AG20443 (cell line): Measurements from ENCODE around the gene USP31.

Experiments
- DNase-seq: peaks from one replicate; pipeline ENCODE4 v3.0.0; 2012; ENCODE audit warnings: low spot score, mixed read lengths

USP31 gene, protein sequence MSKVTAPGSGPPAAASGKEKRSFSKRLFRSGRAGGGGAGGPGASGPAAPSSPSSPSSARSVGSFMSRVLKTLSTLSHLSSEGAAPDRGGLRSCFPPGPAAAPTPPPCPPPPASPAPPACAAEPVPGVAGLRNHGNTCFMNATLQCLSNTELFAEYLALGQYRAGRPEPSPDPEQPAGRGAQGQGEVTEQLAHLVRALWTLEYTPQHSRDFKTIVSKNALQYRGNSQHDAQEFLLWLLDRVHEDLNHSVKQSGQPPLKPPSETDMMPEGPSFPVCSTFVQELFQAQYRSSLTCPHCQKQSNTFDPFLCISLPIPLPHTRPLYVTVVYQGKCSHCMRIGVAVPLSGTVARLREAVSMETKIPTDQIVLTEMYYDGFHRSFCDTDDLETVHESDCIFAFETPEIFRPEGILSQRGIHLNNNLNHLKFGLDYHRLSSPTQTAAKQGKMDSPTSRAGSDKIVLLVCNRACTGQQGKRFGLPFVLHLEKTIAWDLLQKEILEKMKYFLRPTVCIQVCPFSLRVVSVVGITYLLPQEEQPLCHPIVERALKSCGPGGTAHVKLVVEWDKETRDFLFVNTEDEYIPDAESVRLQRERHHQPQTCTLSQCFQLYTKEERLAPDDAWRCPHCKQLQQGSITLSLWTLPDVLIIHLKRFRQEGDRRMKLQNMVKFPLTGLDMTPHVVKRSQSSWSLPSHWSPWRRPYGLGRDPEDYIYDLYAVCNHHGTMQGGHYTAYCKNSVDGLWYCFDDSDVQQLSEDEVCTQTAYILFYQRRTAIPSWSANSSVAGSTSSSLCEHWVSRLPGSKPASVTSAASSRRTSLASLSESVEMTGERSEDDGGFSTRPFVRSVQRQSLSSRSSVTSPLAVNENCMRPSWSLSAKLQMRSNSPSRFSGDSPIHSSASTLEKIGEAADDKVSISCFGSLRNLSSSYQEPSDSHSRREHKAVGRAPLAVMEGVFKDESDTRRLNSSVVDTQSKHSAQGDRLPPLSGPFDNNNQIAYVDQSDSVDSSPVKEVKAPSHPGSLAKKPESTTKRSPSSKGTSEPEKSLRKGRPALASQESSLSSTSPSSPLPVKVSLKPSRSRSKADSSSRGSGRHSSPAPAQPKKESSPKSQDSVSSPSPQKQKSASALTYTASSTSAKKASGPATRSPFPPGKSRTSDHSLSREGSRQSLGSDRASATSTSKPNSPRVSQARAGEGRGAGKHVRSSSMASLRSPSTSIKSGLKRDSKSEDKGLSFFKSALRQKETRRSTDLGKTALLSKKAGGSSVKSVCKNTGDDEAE (N-terminal part only)

DNA sequence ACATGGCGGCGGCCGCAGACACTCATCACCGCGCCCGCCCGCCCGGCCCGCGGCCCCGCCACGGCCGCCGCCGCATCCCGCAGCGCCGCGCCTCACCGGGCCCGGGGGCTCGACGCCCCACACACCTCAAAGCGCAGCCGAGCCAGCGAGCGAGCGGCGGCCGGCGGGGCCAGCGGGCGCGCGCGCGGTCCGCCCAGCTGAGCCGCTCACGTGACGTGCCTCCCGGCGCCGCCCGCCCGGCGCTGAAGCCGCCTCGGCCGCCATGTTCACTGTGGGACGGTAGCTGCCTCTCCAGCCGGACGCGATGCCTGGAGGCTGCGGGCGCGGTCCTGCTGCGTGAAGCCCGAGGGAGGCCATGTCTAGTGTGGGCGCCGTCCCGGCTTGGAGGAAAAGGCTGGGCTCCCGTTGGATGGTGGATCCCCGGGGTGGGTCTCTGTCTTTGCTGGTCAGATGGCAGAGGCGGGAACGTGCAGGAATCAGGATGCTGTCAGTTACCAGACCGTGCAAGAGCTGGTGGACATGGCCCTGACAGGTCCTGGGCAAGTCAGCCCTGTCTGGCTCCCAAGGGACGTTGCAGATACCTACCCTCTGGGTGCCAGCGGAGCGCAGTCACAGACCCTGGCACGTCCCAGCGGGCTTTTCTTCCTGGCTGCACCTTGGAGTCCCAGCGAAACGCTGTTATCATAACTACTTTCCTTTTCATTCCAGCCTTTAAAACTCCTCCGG lies at the start of gene USP31:
USP31 (minus strand) TSS at position 186 of the 726 bp plus-strand sequence; CDS start at position 4, 182 bp downstream.
- peak; percentile 97 for DNase-seq

DNA sequence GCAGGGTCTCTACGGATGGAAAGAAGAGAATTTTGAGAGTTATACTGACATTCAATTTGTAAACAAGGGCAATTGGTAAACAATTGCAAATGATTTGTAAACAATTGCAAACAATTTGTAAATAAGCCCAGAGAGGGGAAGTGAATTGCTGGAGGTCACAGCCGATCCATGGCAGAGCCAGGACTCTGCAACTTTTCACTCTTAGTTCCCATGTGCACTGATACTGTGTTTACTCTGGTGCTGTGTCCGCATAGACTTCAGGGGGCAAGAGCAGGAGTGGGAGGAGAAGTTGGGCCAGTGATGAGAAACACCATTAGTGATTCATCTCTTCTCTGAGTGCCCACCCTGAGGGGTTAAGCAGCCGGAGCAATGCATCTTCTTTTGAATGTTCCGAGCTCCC lies 47.3 kb upstream of the USP31 start:
- DNase-seq, result no peak

DNA sequence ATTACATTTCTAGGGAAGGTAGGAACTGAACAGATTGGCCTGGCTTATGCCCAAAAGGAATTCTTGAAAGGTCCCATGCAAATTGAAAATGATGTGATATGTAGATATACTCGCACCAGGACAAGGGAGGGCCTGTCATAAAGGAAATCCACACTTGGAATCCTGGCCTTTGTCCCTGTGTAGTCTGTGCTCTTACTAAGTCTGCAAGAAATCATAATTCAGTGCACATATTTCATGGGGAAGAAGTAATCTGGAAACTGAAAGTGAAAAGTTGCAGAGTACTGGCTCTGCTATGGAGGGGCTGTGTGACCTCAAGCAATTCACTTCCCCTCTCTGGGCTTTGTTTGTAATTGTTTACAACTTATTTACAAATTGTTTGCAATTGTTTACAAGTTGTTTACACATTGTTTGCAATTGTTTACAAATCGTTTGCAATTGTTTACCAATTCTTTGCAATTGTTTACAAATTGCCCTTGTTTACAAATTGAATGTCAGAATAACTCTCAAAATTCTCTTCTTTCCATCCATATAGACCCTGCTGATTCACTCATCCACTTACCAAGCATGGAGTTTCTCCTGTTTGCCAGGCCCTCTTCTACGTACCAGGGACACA lies 46.2 kb upstream of the USP31 start:
- no peak for DNase-seq

DNA sequence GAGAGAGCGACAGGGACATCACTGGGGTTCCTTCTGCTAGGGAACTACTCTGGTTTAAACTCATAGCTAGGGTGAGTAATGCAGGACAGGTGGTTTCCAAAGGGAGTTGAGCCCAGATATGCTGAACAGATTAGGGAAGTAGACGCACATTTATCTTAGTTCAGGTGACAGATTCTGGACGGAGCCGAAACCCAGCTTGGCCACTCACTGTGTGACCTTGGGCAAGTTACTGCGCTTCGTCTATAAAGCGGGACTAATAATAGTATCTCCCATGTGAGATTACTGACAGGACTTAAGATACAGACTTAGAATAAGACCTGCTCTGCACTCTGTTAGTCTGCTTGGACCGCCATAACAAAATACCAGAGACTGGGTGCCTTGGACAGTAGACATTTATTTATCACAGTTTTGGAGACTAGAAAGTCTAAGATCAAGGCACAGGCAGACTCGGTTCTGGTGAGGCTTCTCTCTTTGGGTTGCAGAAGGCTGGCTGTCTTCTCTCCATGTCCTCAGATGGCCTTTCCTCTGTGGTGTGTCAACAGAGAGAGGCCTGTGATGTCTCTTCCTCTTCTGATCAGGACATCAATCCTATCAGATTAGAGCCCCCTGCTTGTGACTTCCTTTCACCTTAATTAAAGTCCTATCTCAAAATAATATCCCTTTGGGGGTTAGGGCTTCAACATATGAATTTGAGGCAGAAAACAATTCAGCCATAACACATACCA lies 45.4 kb upstream of the USP31 start:
- DNase-seq, result no peak

DNA sequence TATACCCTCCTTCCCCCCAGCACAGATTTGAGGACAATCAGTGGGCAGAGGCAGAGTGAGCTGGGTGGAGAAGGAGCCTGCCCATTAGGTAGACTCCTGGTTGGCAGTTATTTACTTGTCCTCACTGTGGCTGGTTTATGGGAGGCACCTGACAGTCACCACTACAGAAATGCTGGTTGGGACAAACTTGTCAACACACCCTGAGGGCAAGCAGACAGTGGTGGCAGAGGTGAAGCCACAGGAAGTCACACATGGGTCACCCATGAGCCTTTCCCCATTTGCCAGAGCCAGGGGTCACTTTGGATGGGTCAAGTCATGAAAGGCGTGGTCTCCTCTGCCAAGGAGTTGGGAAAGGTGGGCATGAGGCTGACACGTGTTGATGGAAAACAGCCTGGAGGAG lies 39.7 kb upstream of the USP31 start:
- no peak for DNase-seq

DNA sequence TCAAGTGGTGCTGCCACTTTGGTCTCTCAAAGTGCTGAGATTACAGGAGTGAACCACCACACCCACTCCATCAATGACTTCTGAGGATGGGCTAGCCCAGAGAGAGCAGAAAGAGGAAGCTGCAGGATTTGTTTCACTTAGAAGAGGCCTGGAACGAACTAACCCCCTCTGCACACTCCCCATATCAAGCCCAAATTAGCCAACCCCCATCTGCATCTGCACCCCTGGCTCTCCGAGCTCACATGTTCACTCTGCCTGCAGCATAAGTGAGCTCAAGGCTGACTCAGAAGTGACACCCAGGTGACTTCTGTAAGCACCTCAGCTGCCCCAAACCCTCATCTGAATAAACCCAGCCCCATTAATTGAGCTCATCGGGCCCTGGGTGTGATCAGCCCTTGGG lies 38.1 kb upstream of the USP31 start:
- DNase-seq, result no peak

DNA sequence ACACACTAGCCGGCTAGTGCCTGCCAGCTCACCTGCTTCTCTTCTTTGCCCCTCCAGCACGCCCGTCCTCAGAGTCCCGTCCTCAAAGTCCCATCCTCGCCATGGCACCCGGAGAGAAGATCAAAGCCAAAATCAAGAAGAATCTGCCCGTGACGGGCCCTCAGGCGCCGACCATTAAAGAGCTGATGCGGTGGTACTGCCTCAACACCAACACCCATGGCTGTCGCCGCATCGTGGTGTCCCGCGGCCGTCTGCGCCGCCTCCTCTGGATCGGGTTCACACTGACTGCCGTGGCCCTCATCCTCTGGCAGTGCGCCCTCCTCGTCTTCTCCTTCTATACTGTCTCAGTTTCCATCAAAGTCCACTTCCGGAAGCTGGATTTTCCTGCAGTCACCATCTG lies 36.9 kb upstream of the USP31 start:
- no peak for DNase-seq

DNA sequence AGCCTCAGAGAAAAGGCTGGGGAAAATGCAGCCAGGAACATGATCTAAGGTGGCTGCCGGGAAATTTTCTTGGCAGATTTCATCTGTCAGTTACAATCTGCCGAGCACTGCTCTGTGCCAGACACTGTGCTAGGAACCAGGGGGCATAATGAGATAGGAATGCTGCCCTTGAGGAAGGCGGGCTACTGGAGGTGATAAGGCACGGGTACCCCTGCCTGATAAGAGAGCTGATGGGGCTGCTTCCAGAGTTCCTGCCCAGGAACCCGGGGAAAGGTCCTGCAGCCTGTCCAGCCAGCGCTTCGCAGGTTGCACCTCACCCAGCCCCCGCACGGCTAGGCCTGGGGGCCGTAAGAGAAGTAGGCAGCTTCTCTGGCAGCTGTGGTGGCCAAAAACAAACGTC lies 36.4 kb upstream of the USP31 start:
- no peak for DNase-seq

DNA sequence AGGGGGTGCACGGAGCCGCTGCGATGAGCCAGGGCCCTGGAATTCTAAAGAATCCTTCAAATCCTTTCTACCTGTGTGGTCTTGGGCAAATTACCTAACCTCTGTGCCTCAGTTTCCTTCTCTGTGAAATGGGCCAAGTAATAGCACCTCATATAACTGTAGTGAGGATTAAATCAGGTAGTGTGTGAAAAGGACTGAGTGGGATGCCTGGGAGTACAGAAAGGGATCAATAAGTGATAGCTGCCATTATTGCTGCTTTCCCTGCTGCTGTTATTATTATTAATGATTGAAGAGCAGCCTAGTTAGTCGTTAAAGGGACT lies 34.3 kb upstream of the USP31 start:
- DNase-seq, result no peak

DNA sequence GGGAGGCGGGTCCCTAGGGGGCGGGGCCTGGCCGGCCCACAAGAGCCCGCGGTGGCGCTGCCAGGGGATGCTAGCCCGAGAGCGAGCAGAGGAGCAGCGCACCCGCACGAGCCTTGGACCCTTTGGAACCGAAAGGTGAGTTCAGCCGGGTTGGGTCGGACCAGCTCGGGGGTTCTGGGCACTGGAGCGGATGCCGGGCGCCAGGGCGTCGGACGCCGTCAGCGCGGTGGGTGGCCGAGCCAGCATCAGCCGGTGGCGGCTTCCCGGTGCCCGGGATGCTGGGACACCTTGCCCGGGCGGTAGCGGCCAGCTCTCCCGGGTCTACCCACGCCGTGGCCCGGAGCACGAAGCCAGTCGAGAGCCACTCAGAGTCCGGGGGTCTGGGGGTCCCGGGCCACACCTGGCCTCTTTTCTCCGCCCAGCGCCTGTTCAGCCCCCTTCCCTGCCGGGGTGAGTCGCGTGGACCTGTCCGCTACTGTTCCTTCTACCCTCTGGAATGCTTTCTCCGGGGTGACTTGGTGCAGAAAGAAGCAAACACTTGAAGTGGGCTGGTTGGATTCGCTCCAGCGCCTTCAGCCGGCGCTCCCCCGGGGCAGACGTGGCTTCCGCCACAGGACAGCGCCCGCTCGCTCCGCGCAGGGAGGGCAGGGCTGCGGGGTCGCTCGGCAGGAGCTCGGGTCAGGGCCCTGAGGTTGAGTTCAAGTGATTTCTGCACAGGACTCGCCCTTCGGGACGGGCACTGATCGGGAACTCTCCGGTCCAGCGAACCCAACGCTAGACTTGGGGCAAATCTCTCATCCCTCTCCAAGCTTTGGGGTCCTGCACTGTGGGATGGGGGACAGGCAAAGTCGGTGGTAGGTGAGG lies 33.7 kb upstream of the USP31 start, which contains the start of gene SCNN1G:
SCNN1G (plus strand) TSS at position 67 of the 864 bp plus-strand sequence. CDS start 3,527 bp downstream, outside the sequence.
- DNase-seq, result peak; percentile 21

DNA sequence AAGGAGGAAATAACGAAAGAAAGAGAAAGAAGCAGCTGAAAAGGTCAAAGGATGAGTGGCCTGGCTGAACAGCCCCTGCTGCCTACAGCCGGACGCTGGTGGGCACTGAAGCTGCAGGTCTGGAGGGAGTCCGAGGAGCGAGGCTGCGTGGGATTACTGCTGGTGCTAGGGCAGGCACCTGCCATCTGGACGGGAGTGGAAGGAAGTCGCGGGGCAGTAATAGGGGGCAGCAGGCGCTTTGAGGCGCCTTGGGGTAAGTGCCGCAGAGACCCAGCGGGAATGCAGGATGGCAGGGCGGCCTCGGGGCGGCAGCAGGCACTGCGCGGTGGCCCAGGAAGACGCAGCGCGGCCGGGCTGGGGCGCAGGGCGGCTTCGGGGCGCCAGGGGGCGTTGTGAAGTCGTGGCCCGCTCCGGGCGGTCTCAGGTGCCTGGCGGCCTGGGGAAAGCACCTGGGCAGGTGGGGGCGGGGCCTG lies 33.0 kb upstream of the USP31 start:
- DNase-seq, result peak; percentile 88

DNA sequence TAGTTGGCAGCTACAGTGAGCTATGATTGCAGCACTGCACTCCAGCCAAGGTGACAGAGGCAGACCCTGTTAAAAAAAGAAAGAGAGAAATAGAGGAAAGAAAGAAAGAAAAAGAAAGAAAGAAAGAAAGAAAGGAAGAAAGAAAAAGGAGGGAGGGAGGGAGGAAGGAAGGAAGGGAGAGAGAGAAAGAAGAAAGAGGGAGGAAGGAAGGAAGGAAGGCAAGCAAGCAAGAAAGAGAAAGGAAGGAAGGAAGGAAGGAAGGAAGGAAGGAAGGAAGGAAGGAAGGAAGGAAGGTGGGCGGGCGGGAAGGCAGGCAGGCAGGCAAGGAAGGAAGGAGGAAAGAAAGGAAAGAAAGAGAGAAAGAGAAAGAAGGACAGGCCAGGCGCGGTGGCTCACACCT lies 32.3 kb upstream of the USP31 start:
- DNase-seq, result no peak

DNA sequence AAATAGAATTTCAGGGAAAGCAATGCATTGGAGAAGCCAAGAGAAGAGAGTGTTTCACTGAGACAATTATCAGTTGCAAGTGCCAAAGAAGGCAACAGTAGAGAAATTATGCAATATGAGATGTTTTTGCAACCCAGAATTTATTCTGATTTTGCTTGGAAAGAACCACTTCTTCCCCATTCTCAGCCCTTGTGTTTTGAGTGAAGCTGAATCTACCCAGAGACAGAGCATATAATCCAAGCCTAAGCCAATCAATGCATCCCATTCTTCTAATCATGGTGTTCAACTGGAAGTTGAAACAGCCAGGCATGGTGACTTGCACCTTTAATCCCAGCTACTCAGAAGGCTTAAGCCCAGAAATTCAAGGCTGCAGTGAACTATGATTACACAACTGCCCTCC lies 26.4 kb upstream of the USP31 start:
- DNase-seq, result no peak

DNA sequence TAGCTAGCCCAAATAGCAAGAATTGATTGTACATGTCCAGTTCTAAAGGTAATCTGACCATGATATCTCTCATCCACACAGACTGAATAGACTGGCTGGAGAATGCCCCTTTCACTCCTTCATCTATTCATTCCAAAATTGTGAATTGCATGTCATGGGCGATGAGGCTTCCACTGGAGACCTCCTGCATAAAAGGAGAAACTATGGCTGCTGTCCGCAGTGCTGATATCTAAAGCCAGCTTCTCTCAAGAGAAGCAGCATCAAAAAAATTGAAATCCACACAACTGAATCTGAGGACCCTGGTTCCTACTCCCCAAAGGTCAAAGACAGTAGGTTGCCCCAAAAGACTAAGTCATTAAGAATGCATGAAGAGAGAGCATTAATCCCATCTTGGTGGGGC lies 25.4 kb upstream of the USP31 start:
- peak; percentile 24 for DNase-seq

DNA sequence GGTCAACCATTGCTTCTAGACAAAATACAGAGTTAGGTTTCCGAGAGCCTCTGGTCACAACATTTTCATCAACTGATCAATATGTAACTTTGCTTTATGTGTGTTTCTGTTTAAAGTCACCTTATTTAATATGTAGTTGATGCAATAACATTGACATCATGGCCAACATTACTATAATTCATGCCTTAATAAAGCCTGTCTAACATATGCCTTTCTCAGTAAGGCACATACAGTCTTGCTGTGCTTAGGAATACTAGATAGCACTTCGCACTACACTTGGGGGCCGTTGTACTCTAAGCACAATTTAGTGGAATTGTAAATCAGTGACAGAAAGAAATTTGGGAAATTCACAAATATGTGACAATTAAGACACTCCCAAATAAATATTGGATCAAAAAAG lies 23.7 kb upstream of the USP31 start:
- DNase-seq, result no peak

DNA sequence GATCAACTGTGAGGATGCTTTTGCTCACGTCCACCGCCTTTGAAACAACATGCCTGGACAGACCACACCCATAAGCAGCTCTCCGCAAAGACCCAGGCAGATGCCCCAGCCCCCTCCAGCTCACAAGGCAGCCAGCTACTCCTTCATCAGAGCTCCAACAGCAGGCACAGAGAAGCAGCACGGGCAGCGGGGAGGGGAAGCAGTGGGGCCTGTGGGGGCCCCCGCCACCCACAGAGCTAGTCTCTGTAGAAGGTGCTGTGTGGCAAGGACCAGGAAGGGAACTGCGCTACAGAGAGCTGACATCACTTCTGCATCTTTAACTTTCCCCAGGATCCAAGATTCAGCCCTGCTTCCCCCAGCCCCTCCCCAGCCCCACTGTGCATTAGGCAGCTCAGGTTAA lies 23.3 kb upstream of the USP31 start:
- DNase-seq, result no peak

DNA sequence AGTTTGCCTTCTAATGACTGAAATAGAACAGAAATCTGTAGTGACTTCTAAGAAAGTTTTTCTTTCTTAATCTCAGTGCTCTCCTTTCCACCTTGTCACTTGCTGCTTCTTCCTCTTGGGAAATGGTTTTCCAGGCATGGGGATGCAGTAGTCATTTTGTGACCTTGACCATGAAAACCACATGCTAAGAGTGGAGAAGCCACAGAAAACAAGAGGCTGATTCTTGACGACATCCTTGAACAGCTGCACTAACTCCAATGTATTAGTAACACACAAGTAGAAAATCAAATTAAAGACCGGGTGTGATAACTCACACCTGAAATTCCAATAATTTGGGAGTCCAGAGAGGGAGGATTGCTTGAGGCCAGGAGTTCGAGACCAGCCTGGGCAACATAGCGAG lies 15.5 kb upstream of the USP31 start:
- no peak for DNase-seq

DNA sequence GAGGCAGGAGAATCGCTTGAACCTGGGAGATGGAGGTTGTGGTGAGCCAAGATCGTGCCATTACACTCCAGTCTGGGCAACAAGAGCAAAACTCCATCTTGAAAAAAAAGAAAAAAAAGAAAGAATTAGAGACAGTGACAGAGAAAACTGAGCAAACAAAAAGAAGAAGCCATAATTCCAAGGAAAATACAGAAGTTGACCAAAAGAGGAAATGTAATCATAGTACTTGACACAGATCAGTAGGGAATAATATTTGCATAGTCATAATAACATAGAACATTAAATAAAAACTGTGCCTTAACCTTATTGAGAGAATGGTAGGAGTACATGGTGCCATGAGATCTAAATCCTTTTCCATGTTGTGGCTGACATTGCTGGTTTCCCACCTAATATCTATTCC lies 14.7 kb upstream of the USP31 start:
- DNase-seq, result no peak

DNA sequence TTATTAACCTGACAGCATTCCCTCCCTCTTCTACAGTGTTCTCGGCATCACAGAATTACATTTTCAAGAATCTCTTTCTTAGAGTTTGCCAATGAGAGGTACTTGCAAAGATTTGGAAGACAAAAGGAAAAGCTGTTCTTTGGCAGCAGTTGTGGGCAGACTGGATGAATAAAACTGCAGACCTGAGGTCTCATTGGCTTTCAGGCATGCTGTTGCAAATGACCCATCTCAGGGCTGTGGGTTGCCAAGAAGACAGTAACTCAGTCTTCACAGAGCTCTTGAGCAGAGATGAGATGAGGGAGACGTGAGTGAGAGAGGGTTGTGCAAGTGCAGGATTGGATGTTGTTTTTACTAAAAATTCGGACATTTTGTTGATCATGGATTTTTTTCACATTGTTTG lies 11.3 kb upstream of the USP31 start:
- DNase-seq, result no peak

DNA sequence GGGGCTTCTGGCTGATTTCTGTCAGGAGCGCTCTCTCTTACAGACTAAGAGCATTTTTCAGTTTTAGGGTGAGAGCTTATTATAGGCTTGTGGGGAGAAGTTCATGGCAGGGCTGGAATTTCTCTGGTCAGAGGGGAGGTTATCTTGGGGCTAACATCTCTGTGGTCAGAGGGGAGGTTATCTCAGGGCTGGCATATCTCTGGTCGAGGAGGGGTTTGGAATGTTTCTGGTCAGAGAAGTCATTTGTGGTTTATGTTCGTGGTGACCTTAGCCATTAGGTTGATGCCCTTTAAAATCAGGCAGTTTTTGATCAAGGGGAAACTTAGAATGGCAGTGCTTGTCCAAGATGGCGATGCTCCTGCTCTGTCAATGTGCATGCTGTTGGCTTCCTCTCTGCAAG lies 10.8 kb upstream of the USP31 start:
- no peak for DNase-seq
